Osteocyte (in vitro differentiated cells): ENCODE results near the gene TTC34. TPM values are rescaled to one million over a fixed set of nuclear protein-coding genes. Genes with fewer than 3 reads are reported as not detected.

Experiments used
- DNase-seq: peaks from one replicate; pipeline ENCODE4 v3.0.0; 2021; ENCODE audit warnings: mixed read lengths; ENCODE audit not compliant: unreplicated experiment; ENCODE audit errors: extremely low spot score
- H3K27ac Mint-ChIP-seq: one replicate; pipeline ENCODE4 v1.8.0; 2021; ENCODE audit warnings: mild to moderate bottlenecking, mixed read lengths; ENCODE audit not compliant: unreplicated experiment
- H3K27me3 Mint-ChIP-seq: one replicate; pipeline ENCODE4 v1.8.0; 2021; ENCODE audit warnings: mixed read lengths; ENCODE audit not compliant: unreplicated experiment
- H3K36me3 Mint-ChIP-seq: one replicate; pipeline ENCODE4 v1.8.0; 2021; ENCODE audit warnings: mixed read lengths; ENCODE audit not compliant: unreplicated experiment
- H3K4me1 Mint-ChIP-seq: one replicate; pipeline ENCODE4 v1.8.0; 2021; ENCODE audit warnings: mixed read lengths; ENCODE audit not compliant: unreplicated experiment
- H3K4me3 Mint-ChIP-seq: one replicate; pipeline ENCODE4 v1.8.0; 2021; ENCODE audit warnings: mild to moderate bottlenecking, moderate library complexity, mixed read lengths; ENCODE audit not compliant: unreplicated experiment
- H3K9me3 Mint-ChIP-seq: one replicate; pipeline ENCODE4 v1.8.0; 2021; ENCODE audit warnings: mixed read lengths; ENCODE audit not compliant: unreplicated experiment
- CTCF ChIP-seq: fragments of 200-600 bp; sonication (generic); IDR thresholded peaks from 2 replicates; pipeline ENCODE4 v1.5.0; 2021; ENCODE audit warnings: antibody characterized with exemption, mild to moderate bottlenecking, moderate library complexity
- total RNA-seq: library from RNA; stranded (reverse); gene quantifications from 2 replicates; pipeline ENCODE4 v1.2.1, GENCODE V29; 2021

Gene TTC34
- total RNA-seq, 1 donor from 2014 or later: 1.7 TPM

GRCh38 chr1:2823921-2824610, 22.6 kb upstream of the TTC34 start:
- no peak for DNase-seq
- no peak for TF ChIP-seq CTCF
- Mint-ChIP-seq H3K27me3 (no peaks in the 10 kb centered on the region), H3K36me3 (no peaks in the 10 kb centered on the region), H3K4me3 (no peak overlapping the region), H3K9me3 (peaks cover 26% of the 10 kb centered on the region), H3K27ac (no peak overlapping the region), H3K4me1 (no peaks in the 10 kb centered on the region)

GRCh38 chr1:2822621-2823145, 21.2 kb upstream of the TTC34 start:
- TF ChIP-seq CTCF: no peak
- Mint-ChIP-seq H3K27ac (no peak overlapping the region), H3K27me3 (no peaks in the 10 kb centered on the region), H3K4me1 (no peaks in the 10 kb centered on the region), H3K9me3 (peaks cover 27% of the 10 kb centered on the region), H3K36me3 (no peaks in the 10 kb centered on the region), H3K4me3 (no peak overlapping the region)
- no peak for DNase-seq

GRCh38 chr1:2821966-2822620, 20.6 kb upstream of the TTC34 start:
- H3K36me3 Mint-ChIP-seq: no peaks in the 10 kb centered on the region

GRCh38 chr1:2821373-2821955, 20.0 kb upstream of the TTC34 start:
- Mint-ChIP-seq H3K4me1 (no peaks in the 10 kb centered on the region), H3K27ac (no peak overlapping the region), H3K36me3 (no peaks in the 10 kb centered on the region), H3K9me3 (peaks cover 33% of the 10 kb centered on the region), H3K27me3 (no peaks in the 10 kb centered on the region), H3K4me3 (no peak overlapping the region)
- DNase-seq: no peak
- no peak for TF ChIP-seq CTCF

More at GRCh38 chr1:2821966-2822620, 20.6 kb upstream of the TTC34 start:
- H3K27ac Mint-ChIP-seq: no peak overlapping the region
- H3K4me3 Mint-ChIP-seq: no peak overlapping the region
- H3K4me1 Mint-ChIP-seq: no peaks in the 10 kb centered on the region
- no peaks in the 10 kb centered on the region for H3K27me3 Mint-ChIP-seq
- no peak for DNase-seq
- H3K9me3 Mint-ChIP-seq: peaks cover 31% of the 10 kb centered on the region
- no peak for TF ChIP-seq CTCF
